B cell (primary cell): ENCODE data around the gene RPS18. TPM values are rescaled to one million over a fixed set of nuclear protein-coding genes. Genes with fewer than 3 reads are reported as not detected.

Source experiments
- ATAC-seq: fragments of 200-7000 bp; cut with Tn5 transposase; one replicate; pipeline ENCODE4 v1.10.0; 2021; ENCODE audit warnings: low read depth, mild to moderate bottlenecking, moderate number of reproducible peaks, moderate library complexity
- CTCF ChIA-PET: fragments of 350-600 bp; sonication (Branson Sonifier 250); formaldehyde crosslinking; loops from one replicate; lab custom pipeline; 2021; ENCODE audit warnings: antibody characterized with exemption, inconsistent platforms; lab: Charles Lee
- POLR2A ChIA-PET: fragments of 350-600 bp; sonication (Branson Sonifier 250); formaldehyde crosslinking; loops from one replicate; lab custom pipeline; 2021; ENCODE audit warnings: antibody characterized with exemption; lab: Charles Lee
- DNase-seq: peaks from one replicate; pipeline ENCODE4 v3.0.0; 2013
- H2AFZ ChIP-seq: 2 replicates; pipeline ENCODE4 v1.6.1; 2012; ENCODE audit warnings: mild to moderate bottlenecking, low read depth, low read length; ENCODE audit not compliant: insufficient read depth, poor library complexity, severe bottlenecking
- H3K27ac ChIP-seq, 2 donors: 1 replicate in 1 of 2; 2 replicates in 1 of 2; pipeline ENCODE4 v1.5.1; 2012 to 2013; ENCODE audit warnings: low read length in 2 of 2, mild to moderate bottlenecking in 2 of 2, moderate library complexity in 1 of 2
- H3K27me3 ChIP-seq, 4 experiments: fragments of 200-600 bp in 1 of 4; sonication (generic) in 1 of 4; replicated peaks in 1 of 4; 1 replicate in 2 of 4; 2 replicates in 2 of 4; pipeline versions ENCODE4 v1.6.1 to v1.7.0; 2013 to 2016; ENCODE audit warnings: low read length in 3 of 4, mild to moderate bottlenecking in 2 of 4, mixed read lengths in 1 of 4, moderate library complexity in 1 of 4; ENCODE audit not compliant: insufficient read depth in 4 of 4, control insufficient read depth in 3 of 4; ENCODE audit errors: control extremely low read depth in 1 of 4
- H3K36me3 ChIP-seq, 2 experiments: replicated peaks in 1 of 2; 1 replicate in 1 of 2; 2 replicates in 1 of 2; pipeline versions ENCODE4 v1.6.1 to v1.7.1; 2013; ENCODE audit warnings: low read length in 1 of 2; ENCODE audit not compliant: insufficient read depth in 2 of 2, control insufficient read depth in 1 of 2; ENCODE audit errors: control extremely low read depth in 1 of 2, extremely low read depth in 1 of 2
- H3K4me1 ChIP-seq, 2 donors: fragments of 200-600 bp in 1 of 2; sonication (generic) in 1 of 2; 1 replicate in 1 of 2; 2 replicates in 1 of 2; pipeline versions ENCODE4 v1.5.1 to v1.6.1; 2013 to 2017; ENCODE audit warnings: low read length in 2 of 2; ENCODE audit not compliant: control insufficient read depth in 2 of 2, insufficient read depth in 2 of 2
- H3K4me2 ChIP-seq: replicated peaks from 2 replicates; pipeline ENCODE3; 2012; ENCODE audit warnings: mild to moderate bottlenecking, low read depth, low read length; ENCODE audit not compliant: poor library complexity, severe bottlenecking
- H3K4me3 ChIP-seq, 5 experiments: fragments of 200-600 bp in 1 of 5; sonication (generic) in 1 of 5; 1 replicate in 3 of 5; 2 replicates in 2 of 5; pipeline versions ENCODE4 v1.5.1 to v1.7.0; 2011 to 2016; ENCODE audit warnings: low read length in 4 of 5, mild to moderate bottlenecking in 4 of 5, low read depth in 2 of 5, control low read depth in 1 of 5, moderate library complexity in 1 of 5; ENCODE audit not compliant: insufficient read depth in 1 of 5; ENCODE audit errors: control extremely low read depth in 1 of 5, extremely low read depth in 1 of 5
- H3K79me2 ChIP-seq: fragments of 200-600 bp; sonication (generic); one replicate; pipeline ENCODE4 v1.6.0; 2016; ENCODE audit warnings: low read length; ENCODE audit not compliant: control insufficient read depth, insufficient read depth
- H3K9ac ChIP-seq: fragments of 200-600 bp; sonication (generic); 2 replicates; pipeline ENCODE4 v1.6.1; 2017; ENCODE audit warnings: mild to moderate bottlenecking, low read length, moderate library complexity
- H3K9me3 ChIP-seq, 3 donors: one replicate each; pipeline versions ENCODE4 v1.6.1 to v1.7.1; 2013; ENCODE audit warnings: low read length in 2 of 3; ENCODE audit not compliant: control insufficient read depth in 2 of 3, insufficient read depth in 1 of 3; ENCODE audit errors: control extremely low read depth in 1 of 3
- H4K20me1 ChIP-seq: 2 replicates; pipeline ENCODE4 v1.6.0; 2012; ENCODE audit warnings: mild to moderate bottlenecking, low read length; ENCODE audit not compliant: insufficient read depth, control insufficient read depth, poor library complexity, severe bottlenecking
- H3K27ac Mint-ChIP-seq: one replicate; pipeline ENCODE4 v1.8.0; 2021; ENCODE audit warnings: mixed read lengths
- H3K27me3 Mint-ChIP-seq: one replicate; pipeline ENCODE4 v1.8.0; 2021; ENCODE audit warnings: mixed read lengths
- H3K4me1 Mint-ChIP-seq: one replicate; pipeline ENCODE4 v1.8.0; 2021; ENCODE audit warnings: mixed read lengths
- H3K4me3 Mint-ChIP-seq: one replicate; pipeline ENCODE4 v1.8.0; 2021; ENCODE audit warnings: mixed read lengths
- H3K9me3 Mint-ChIP-seq: one replicate; pipeline ENCODE4 v1.8.0; 2022; ENCODE audit warnings: mixed read lengths; ENCODE audit not compliant: insufficient read depth
- EZH2 ChIP-seq: IDR thresholded peaks from 2 replicates; pipeline ENCODE4 v1.6.1; 2012; ENCODE audit warnings: borderline replicate concordance, low read depth, mild to moderate bottlenecking, moderate library complexity, low read length; ENCODE audit not compliant: insufficient read depth, poor library complexity, severe bottlenecking
- WGBS: methylation state at CpG from one replicate; pipeline ENCODE4 v1.1.5; 2013; ENCODE audit warnings: missing lambda C conversion rate; ENCODE audit not compliant: insufficient coverage; 5-methylcytosine and 5-hydroxymethylcytosine counted together
- intact Hi-C: fragments of 100-400 bp; cut with micrococcal nuclease; formaldehyde crosslinking; loops from one replicate; pipeline ENCODE4 v1.10.0; 2022
- polyA plus RNA-seq: library from polyadenylated mRNA; depleted of rRNA; stranded (reverse); fragments of >200 nt; gene quantifications from 2 replicates; pipeline ENCODE4 v1.2.3, GENCODE V29; 2012
- total RNA-seq, 2 donors: library from RNA; stranded (reverse); fragments of 120-200 nt in 1 of 2; gene quantifications; 1 replicate in 1 of 2; 2 replicates in 1 of 2; pipeline versions ENCODE4 v1.2.3 to v1.2.4, GENCODE V29; 2013 to 2022
- TF ChIP-seq, protein P1 (sequence below): fragments of 200-600 bp; IDR thresholded peaks from one replicate; pipeline ENCODE4 v1.8.0; 2022; ENCODE audit warnings: antibody characterized with exemption, mild to moderate bottlenecking

RPS18 gene
- total and polyA plus RNA-seq, 2 donors (not counting 1 experiment from before 2014, with no cell fraction given), result 3,830 to 5,829 TPM

DNA sequence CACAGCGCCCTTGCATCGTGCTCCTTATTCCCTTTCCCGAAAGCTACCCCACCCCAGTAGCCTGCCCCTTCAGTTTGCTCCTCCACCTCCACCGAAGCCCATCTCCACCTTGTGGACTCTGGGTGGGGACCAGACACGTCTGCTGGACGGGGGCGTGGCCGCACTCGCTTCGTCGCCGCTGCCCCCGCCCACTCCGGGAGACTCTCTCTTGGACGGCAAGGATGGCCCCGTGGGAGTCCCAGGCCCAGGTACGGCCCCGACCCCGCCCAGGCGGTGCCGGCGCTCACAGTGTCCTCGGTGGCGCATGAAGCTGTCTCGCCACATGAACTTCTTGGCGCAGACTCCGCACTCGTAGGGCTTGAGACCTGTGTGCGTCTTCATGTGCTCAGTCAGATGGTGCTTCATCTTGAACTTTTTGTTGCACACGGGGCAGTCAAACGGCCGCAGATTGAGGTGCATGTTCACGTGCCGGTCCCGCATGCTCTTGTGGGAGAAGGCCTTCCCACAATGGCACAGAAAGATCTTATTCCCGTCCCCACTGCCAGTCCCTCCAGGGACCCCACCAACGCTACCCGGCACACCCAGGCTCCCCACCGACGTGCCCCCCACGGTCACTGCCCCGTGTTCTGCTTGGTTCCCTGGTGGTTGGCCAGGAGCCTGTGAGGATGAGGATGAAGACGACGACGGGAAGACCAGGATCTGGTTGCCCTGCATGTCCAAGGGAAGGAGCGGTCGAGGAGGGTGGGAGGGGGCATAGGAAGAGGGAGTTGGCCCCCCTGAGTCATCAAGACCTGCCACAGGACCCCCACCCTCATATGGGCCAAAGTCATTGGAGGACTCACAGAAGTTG lies 43.3 kb downstream of the RPS18 start:
- Histone ChIP-seq H3K79me2 (peaks cover 90% of the 10 kb centered on the region), H2AFZ (peak overlapping the region; percentile 32), H3K36me3 (peaks cover 3 to 48% of the 10 kb centered on the region in 2 experiments), H3K4me1 (peaks cover 59 to 78% of the 10 kb centered on the region in 2 donors), H3K9me3 (no peaks in the 10 kb centered on the region), H4K20me1 (peaks cover 44% of the 10 kb centered on the region), H3K4me3 (peak overlapping the region; percentile 73 to 100 (median 91)), H3K9ac (peak overlapping the region; percentile 100), H3K27me3 (no peaks in the 10 kb centered on the region), H3K4me2 (peak overlapping the region; percentile 99), H3K27ac (peak overlapping the region; percentile 97 to 100)
- DNase-seq, result no peak
- CTCF ChIA-PET, result interaction anchor here (1.1 to 5.3 kb wide), 2 partner anchors 10 to 29 kb away, joined by 3 to 50 read pairs; no protein-coding TSS in a partner anchor
- POLR2A ChIA-PET, result interaction anchor here (0.7 to 1.2 kb wide), 2 partner anchors 16 to 29 kb away, joined by 3 to 9 read pairs; partner anchors contain the start of gene RGL2
- H3K27ac Mint-ChIP-seq, result peak overlapping the region; percentile 98
- no peak for TF ChIP-seq EZH2
- TF ChIP-seq, protein P1, sequence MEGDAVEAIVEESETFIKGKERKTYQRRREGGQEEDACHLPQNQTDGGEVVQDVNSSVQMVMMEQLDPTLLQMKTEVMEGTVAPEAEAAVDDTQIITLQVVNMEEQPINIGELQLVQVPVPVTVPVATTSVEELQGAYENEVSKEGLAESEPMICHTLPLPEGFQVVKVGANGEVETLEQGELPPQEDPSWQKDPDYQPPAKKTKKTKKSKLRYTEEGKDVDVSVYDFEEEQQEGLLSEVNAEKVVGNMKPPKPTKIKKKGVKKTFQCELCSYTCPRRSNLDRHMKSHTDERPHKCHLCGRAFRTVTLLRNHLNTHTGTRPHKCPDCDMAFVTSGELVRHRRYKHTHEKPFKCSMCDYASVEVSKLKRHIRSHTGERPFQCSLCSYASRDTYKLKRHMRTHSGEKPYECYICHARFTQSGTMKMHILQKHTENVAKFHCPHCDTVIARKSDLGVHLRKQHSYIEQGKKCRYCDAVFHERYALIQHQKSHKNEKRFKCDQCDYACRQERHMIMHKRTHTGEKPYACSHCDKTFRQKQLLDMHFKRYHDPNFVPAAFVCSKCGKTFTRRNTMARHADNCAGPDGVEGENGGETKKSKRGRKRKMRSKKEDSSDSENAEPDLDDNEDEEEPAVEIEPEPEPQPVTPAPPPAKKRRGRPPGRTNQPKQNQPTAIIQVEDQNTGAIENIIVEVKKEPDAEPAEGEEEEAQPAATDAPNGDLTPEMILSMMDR, result no peak
- no peaks in the 10 kb centered on the region for H3K27me3 Mint-ChIP-seq
- H3K4me3 Mint-ChIP-seq, result peak overlapping the region; percentile 100
- peaks cover 77% of the 10 kb centered on the region for H3K4me1 Mint-ChIP-seq
- 55% methylated on average over 36 of the region's 47 CpGs for WGBS
- ATAC-seq, result no peak
- intact Hi-C loops, result loop anchor here (1.0 to 5.0 kb wide), 5 partner anchors 9 to 112 kb away; no protein-coding TSS in a partner anchor
- H3K9me3 Mint-ChIP-seq, result no peaks in the 10 kb centered on the region
